Astrocyte (in vitro differentiated cells and primary cell): ENCODE results near the gene RNF152. TPM values are rescaled to one million over a fixed set of nuclear protein-coding genes. Genes with fewer than 3 reads are reported as not detected.

Source experiments
- DNase-seq: peaks from one replicate; pipeline ENCODE4 v3.0.0-alpha.2; 2010; ENCODE audit warnings: low read depth
- FAIRE-seq: peaks from 2 replicates; lab custom pipeline; 2011; peaks lifted over from hg19 to GRCh38; lab: Jason Lieb, UNC
- H2AFZ ChIP-seq: 2 replicates; pipeline ENCODE4 v1.6.0; 2012; ENCODE audit warnings: low read depth, low read length, inconsistent platforms
- H3K27ac ChIP-seq: 2 replicates; pipeline ENCODE4 v1.5.1; 2011; ENCODE audit warnings: low read depth, low read length, inconsistent platforms
- H3K27me3 ChIP-seq: 2 replicates; pipeline ENCODE4 v1.6.0; 2011; ENCODE audit warnings: low read length, inconsistent platforms; ENCODE audit not compliant: insufficient read depth
- H3K36me3 ChIP-seq: 2 replicates; pipeline ENCODE4 v1.5.1; 2011; ENCODE audit warnings: low read length, inconsistent platforms; ENCODE audit not compliant: insufficient read depth
- H3K4me1 ChIP-seq: 2 replicates; pipeline ENCODE4 v1.5.1; 2011; ENCODE audit warnings: low read length, inconsistent platforms; ENCODE audit not compliant: insufficient read depth
- H3K4me2 ChIP-seq: 2 replicates; pipeline ENCODE4 v1.6.0; 2012; ENCODE audit warnings: low read length, inconsistent platforms
- H3K4me3 ChIP-seq: 2 replicates; pipeline ENCODE4 v1.5.1; 2011; ENCODE audit warnings: low read depth, mild to moderate bottlenecking, low read length, inconsistent platforms; ENCODE audit not compliant: insufficient read depth
- H3K79me2 ChIP-seq: 2 replicates; pipeline ENCODE4 v1.6.0; 2012; ENCODE audit warnings: mild to moderate bottlenecking, low read length, inconsistent platforms; ENCODE audit not compliant: insufficient read depth
- H3K9ac ChIP-seq: 2 replicates; pipeline ENCODE4 v1.6.0; 2012; ENCODE audit warnings: mild to moderate bottlenecking, low read length, inconsistent platforms
- H3K9me3 ChIP-seq: 2 replicates; pipeline ENCODE4 v1.5.1; 2012; ENCODE audit warnings: low read depth, mild to moderate bottlenecking, low read length, inconsistent platforms; ENCODE audit not compliant: insufficient read depth
- H4K20me1 ChIP-seq: 2 replicates; pipeline ENCODE4 v1.6.0; 2012; ENCODE audit warnings: low read length, inconsistent platforms; ENCODE audit not compliant: insufficient read depth
- H3K27ac Mint-ChIP-seq: one replicate; pipeline ENCODE4 v1.8.0; 2021; ENCODE audit warnings: mild to moderate bottlenecking, mixed read lengths; ENCODE audit not compliant: unreplicated experiment
- H3K27me3 Mint-ChIP-seq: one replicate; pipeline ENCODE4 v1.8.0; 2021; ENCODE audit warnings: low read depth, mixed read lengths; ENCODE audit not compliant: unreplicated experiment
- H3K36me3 Mint-ChIP-seq: one replicate; pipeline ENCODE4 v1.8.0; 2021; ENCODE audit warnings: low read depth, mixed read lengths; ENCODE audit not compliant: unreplicated experiment
- H3K4me1 Mint-ChIP-seq: one replicate; pipeline ENCODE4 v1.8.0; 2021; ENCODE audit warnings: low read depth, mixed read lengths; ENCODE audit not compliant: unreplicated experiment
- H3K4me3 Mint-ChIP-seq: one replicate; pipeline ENCODE4 v1.8.0; 2021; ENCODE audit warnings: mild to moderate bottlenecking, moderate library complexity, mixed read lengths; ENCODE audit not compliant: unreplicated experiment
- H3K9me3 Mint-ChIP-seq: one replicate; pipeline ENCODE4 v1.8.0; 2021; ENCODE audit warnings: mild to moderate bottlenecking, mixed read lengths; ENCODE audit not compliant: unreplicated experiment
- EZH2 ChIP-seq: IDR thresholded peaks from 2 replicates; pipeline ENCODE4 v1.6.1; 2012; ENCODE audit warnings: mild to moderate bottlenecking, low read length, inconsistent platforms; ENCODE audit not compliant: insufficient read depth
- total RNA-seq: library from RNA; stranded (reverse); gene quantifications from 2 replicates; pipeline ENCODE4 v1.2.1, GENCODE V29; 2021
- TF ChIP-seq, protein P1 (sequence below): IDR thresholded peaks from 2 replicates; pipeline ENCODE4 v1.5.1; 2011; ENCODE audit warnings: low read depth, mild to moderate bottlenecking, inconsistent platforms, low read length, moderate library complexity; ENCODE audit not compliant: insufficient read depth

The RNF152 gene
- total RNA-seq, 1 donor from 2014 or later = 68.7 TPM

- H3K9me3 ChIP-seq = no peaks in the 10 kb centered on the region
- H3K79me2 ChIP-seq = peaks cover 79% of the 10 kb centered on the region
- peaks cover 10% of the 10 kb centered on the region for H3K4me1 ChIP-seq
- peaks cover 45% of the 10 kb centered on the region for H4K20me1 ChIP-seq
- H3K27me3 Mint-ChIP-seq = no peaks in the 10 kb centered on the region
- no peak overlapping the region for H3K4me2 ChIP-seq
- DNase-seq (no peak), FAIRE-seq (no peak)
- H3K36me3 Mint-ChIP-seq = peaks cover 22% of the 10 kb centered on the region
- TF ChIP-seq, protein P1, sequence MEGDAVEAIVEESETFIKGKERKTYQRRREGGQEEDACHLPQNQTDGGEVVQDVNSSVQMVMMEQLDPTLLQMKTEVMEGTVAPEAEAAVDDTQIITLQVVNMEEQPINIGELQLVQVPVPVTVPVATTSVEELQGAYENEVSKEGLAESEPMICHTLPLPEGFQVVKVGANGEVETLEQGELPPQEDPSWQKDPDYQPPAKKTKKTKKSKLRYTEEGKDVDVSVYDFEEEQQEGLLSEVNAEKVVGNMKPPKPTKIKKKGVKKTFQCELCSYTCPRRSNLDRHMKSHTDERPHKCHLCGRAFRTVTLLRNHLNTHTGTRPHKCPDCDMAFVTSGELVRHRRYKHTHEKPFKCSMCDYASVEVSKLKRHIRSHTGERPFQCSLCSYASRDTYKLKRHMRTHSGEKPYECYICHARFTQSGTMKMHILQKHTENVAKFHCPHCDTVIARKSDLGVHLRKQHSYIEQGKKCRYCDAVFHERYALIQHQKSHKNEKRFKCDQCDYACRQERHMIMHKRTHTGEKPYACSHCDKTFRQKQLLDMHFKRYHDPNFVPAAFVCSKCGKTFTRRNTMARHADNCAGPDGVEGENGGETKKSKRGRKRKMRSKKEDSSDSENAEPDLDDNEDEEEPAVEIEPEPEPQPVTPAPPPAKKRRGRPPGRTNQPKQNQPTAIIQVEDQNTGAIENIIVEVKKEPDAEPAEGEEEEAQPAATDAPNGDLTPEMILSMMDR = no peak
- TF ChIP-seq EZH2 = no peak
- no peak overlapping the region for H3K27ac ChIP-seq
- H3K4me1 Mint-ChIP-seq = peaks cover 27% of the 10 kb centered on the region
- H3K4me3 Mint-ChIP-seq = no peak overlapping the region
- no peak overlapping the region for H3K4me3 ChIP-seq
- H3K9me3 Mint-ChIP-seq = no peaks in the 10 kb centered on the region
- H2AFZ ChIP-seq = no peak overlapping the region
- no peaks in the 10 kb centered on the region for H3K36me3 ChIP-seq
- H3K27me3 ChIP-seq = no peaks in the 10 kb centered on the region
- H3K27ac Mint-ChIP-seq = no peak overlapping the region
- H3K9ac ChIP-seq = no peak overlapping the region
Observed at GRCh38 chr18:61887838-61888237, 5.0 kb downstream of the RNF152 start.

GRCh38 chr18:61883547-61883946, 9.3 kb downstream of the RNF152 start:
- Histone ChIP-seq H3K79me2 (peaks cover 73% of the 10 kb centered on the region), H3K27me3 (no peaks in the 10 kb centered on the region), H4K20me1 (peaks cover 29% of the 10 kb centered on the region), H3K4me2 (no peak overlapping the region), H3K36me3 (no peaks in the 10 kb centered on the region), H3K4me3 (no peak overlapping the region), H3K4me1 (peaks cover 9% of the 10 kb centered on the region), H2AFZ (no peak overlapping the region), H3K9me3 (no peaks in the 10 kb centered on the region), H3K9ac (no peak overlapping the region), H3K27ac (no peak overlapping the region)
- DNase-seq (no peak), FAIRE-seq (no peak)
- no peaks in the 10 kb centered on the region for H3K27me3 Mint-ChIP-seq
- H3K4me1 Mint-ChIP-seq = peaks cover 29% of the 10 kb centered on the region
- no peak overlapping the region for H3K4me3 Mint-ChIP-seq
- peak overlapping the region; percentile 6 for H3K27ac Mint-ChIP-seq
- TF ChIP-seq EZH2 = no peak
- TF ChIP-seq, protein P1 = no peak
- no peaks in the 10 kb centered on the region for H3K9me3 Mint-ChIP-seq
- peaks cover 30% of the 10 kb centered on the region for H3K36me3 Mint-ChIP-seq

DNA sequence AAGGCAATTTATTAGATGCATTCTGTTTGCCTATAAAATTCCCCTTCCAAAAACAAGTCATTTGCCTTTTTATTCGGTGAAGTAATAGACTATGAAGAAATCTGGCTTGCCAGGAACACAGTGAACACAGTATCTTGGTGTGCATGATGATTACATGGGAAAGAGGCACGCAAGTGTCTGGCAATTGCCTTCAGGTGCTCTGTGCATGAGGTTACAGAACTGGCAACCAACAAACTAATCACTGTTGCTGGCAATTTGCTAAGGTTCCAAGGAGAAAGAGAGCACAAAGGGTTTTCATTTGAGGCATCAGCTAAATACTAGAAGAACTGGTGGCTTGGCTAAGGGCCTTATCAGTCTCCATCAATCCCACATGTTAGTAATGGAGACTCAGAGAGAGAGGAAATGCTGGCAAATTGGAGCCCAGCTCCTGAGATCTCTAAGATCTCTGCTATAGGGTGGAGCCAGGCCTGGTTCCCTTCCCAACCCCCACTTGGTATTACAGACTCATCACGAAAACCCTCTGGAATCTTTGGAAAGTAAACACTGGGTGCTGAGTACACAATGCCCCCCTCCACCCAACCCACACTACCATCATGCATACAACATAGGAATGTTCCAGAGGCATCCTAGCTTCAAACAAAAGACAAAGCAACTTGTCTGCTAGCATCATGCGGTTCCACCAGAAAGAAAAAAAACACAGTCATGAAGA, 10.4 kb downstream of the RNF152 start:
- Histone ChIP-seq H3K4me2 (peak overlapping the region; percentile 4), H3K79me2 (peaks cover 72% of the 10 kb centered on the region), H3K4me1 (peaks cover 9% of the 10 kb centered on the region), H3K27me3 (no peaks in the 10 kb centered on the region), H3K9ac (no peak overlapping the region), H4K20me1 (peaks cover 31% of the 10 kb centered on the region), H3K9me3 (no peaks in the 10 kb centered on the region), H2AFZ (no peak overlapping the region), H3K36me3 (no peaks in the 10 kb centered on the region), H3K27ac (no peak overlapping the region), H3K4me3 (no peak overlapping the region)
- no peak for TF ChIP-seq EZH2
- TF ChIP-seq, protein P1 = no peak
- FAIRE-seq = peak; percentile 73
- DNase-seq = peak; percentile 16
- Mint-ChIP-seq H3K4me3 (no peak overlapping the region), H3K27me3 (no peaks in the 10 kb centered on the region), H3K36me3 (peaks cover 26% of the 10 kb centered on the region), H3K27ac (peak overlapping the region; percentile 56), H3K9me3 (no peaks in the 10 kb centered on the region), H3K4me1 (peaks cover 28% of the 10 kb centered on the region)
